GM18520 (cell line): ENCODE results near the gene ERC1.

ENCODE experiments used
- ATAC-seq: cut with Tn5 transposase; IDR thresholded peaks from one replicate; pipeline ENCODE4 v1.9.1; 2021; ENCODE audit not compliant: unreplicated experiment

Gene ERC1

GRCh38 chr12:1377117-1377516 lies 386.1 kb downstream of the ERC1 start:
- no peak for ATAC-seq

- no peak for ATAC-seq
Measured at GRCh38 chr12:1377681-1378080, 386.7 kb downstream of the ERC1 start.

- ATAC-seq = no peak
Measured at GRCh38 chr12:1380171-1380851, 389.3 kb downstream of the ERC1 start.

- no peak for ATAC-seq
Measured at GRCh38 chr12:1382151-1382550, 391.1 kb downstream of the ERC1 start.

GRCh38 chr12:1382826-1383225 lies 391.8 kb downstream of the ERC1 start:
- ATAC-seq = no peak

- ATAC-seq = no peak
Measured at GRCh38 chr12:1383758-1384157, 392.7 kb downstream of the ERC1 start.

GRCh38 chr12:1384910-1385309 lies 393.9 kb downstream of the ERC1 start:
- no peak for ATAC-seq

- no peak for ATAC-seq
Measured at GRCh38 chr12:1391722-1392121, 400.7 kb downstream of the ERC1 start.

GRCh38 chr12:1395421-1395955 lies 404.5 kb downstream of the ERC1 start:
- no peak for ATAC-seq

- ATAC-seq = no peak
Measured at GRCh38 chr12:1398673-1399072, 407.6 kb downstream of the ERC1 start.

- no peak for ATAC-seq
Measured at GRCh38 chr12:1401891-1402290, 410.9 kb downstream of the ERC1 start.

- ATAC-seq = no peak
Measured at GRCh38 chr12:1403417-1403816, 412.4 kb downstream of the ERC1 start.

- ATAC-seq = no peak
Measured at GRCh38 chr12:1405619-1406018, 414.6 kb downstream of the ERC1 start.

- ATAC-seq = no peak
Measured at GRCh38 chr12:1410794-1411193, 419.8 kb downstream of the ERC1 start.

- ATAC-seq = no peak
Measured at GRCh38 chr12:1413930-1414329, 422.9 kb downstream of the ERC1 start.

- no peak for ATAC-seq
Measured at GRCh38 chr12:1418144-1418543, 427.1 kb downstream of the ERC1 start.

- ATAC-seq = no peak
Measured at GRCh38 chr12:1419849-1420371, 428.9 kb downstream of the ERC1 start.

- no peak for ATAC-seq
Measured at GRCh38 chr12:1421091-1421846, 430.2 kb downstream of the ERC1 start.

- ATAC-seq = peak; percentile 83
Measured at GRCh38 chr12:1422604-1423315, 431.7 kb downstream of the ERC1 start.

GRCh38 chr12:1424674-1425395 lies 433.8 kb downstream of the ERC1 start:
- ATAC-seq = no peak

GRCh38 chr12:1425396-1425729 lies 434.3 kb downstream of the ERC1 start:
- ATAC-seq = no peak
